Measurements from ENCODE around the gene NECTIN4. TPM values are rescaled to one million over a fixed set of nuclear protein-coding genes. Genes with fewer than 3 reads are reported as not detected.
A peak's percentile ranks its signal among the peaks of the same experiment; 100 is the strongest.

NECTIN4 gene
- total and polyA plus RNA-seq, 7 experiments from 2014 or later: not detected

- no peak for DNase-seq
- Mint-ChIP-seq H3K27me3 (no peaks in the 10 kb centered on the region), H3K36me3 (peaks cover 0 to 12% (median 0%) of the 10 kb centered on the region in 5 donors), H3K27ac (peak overlapping the region in 5 of 9 donors; percentile 10 to 76 (median 57)), H3K4me1 (peaks cover 52 to 91% (median 75%) of the 10 kb centered on the region in 7 donors), H3K9me3 (no peaks in the 10 kb centered on the region), H3K4me3 (peak overlapping the region; percentile 29 to 99 (median 94))
- no peak overlapping the region for H3K4me3 ChIP-seq (ENCODE audit: low read length)
- intact Hi-C loops (cut with micrococcal nuclease): loop anchor here in 1 of 2 donors (5.0 kb wide), 1 partner anchor 318 kb away; the partner anchor contains the start of gene LY9
- POLR2A ChIA-PET: no interaction called here
- H3K4me1 ChIP-seq (ENCODE audit: control insufficient read depth in 2 of 2, insufficient read depth in 2 of 2, low read length in 2 of 2): peaks cover 35 to 37% of the 10 kb centered on the region in 2 donors
- H3K9me3 ChIP-seq (ENCODE audit: control insufficient read depth in 2 of 3, low read length in 3 of 3): no peaks in the 10 kb centered on the region
- CTCF ChIA-PET: no interaction called here
- no peaks in the 10 kb centered on the region for H3K27me3 ChIP-seq (ENCODE audit: control insufficient read depth in 2 of 2, insufficient read depth in 2 of 2, low read length in 2 of 2)
- peaks cover 0 to 16% (median under 1%) of the 10 kb centered on the region in 3 experiments for H3K36me3 ChIP-seq (ENCODE audit: control insufficient read depth in 2 of 3, insufficient read depth in 3 of 3, low read length in 3 of 3)
- no peak for ATAC-seq
- no peak overlapping the region for H3K27ac ChIP-seq (ENCODE audit: low read depth, low read length)
These were observed 25.9 kb upstream of the NECTIN4 start for GRCh38 chr1:161115132-161115711.

DNA sequence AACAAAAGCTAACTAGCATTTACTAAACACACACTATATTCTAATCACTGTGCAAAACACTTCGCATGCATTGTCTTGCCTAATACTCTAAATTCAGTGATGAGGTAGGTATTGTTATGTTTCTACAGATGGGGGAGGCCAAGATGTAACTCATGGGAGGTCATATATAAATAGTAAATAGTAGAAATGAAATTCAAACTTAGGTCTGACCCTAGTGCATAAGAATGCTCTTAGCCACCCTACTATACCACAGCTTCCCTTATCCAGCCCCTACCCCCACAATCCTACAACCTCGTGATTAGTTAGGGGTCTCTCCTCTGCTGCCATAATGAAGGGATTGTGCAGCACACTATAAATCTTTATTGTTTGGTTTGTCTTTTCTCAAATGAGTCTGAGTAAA is 25.2 kb upstream of the NECTIN4 start:
- no peak for ATAC-seq
- Mint-ChIP-seq H3K27ac (peak overlapping the region in 2 of 9 donors; percentile 35 to 40), H3K27me3 (no peaks in the 10 kb centered on the region), H3K4me3 (peak overlapping the region in 6 of 10 donors; percentile 2 to 38 (median 12)), H3K9me3 (no peaks in the 10 kb centered on the region), H3K4me1 (peaks cover 47 to 84% (median 69%) of the 10 kb centered on the region in 7 donors), H3K36me3 (peaks cover 0 to 12% (median 0%) of the 10 kb centered on the region in 5 donors)
- DNase-seq: no peak
- POLR2A ChIA-PET: no interaction called here
- H3K4me1 ChIP-seq (ENCODE audit: control insufficient read depth in 2 of 2, insufficient read depth in 2 of 2, low read length in 2 of 2): peaks cover 30 to 35% of the 10 kb centered on the region in 2 donors
- peaks cover 0 to 14% (median 0%) of the 10 kb centered on the region in 3 experiments for H3K36me3 ChIP-seq (ENCODE audit: control insufficient read depth in 2 of 3, insufficient read depth in 3 of 3, low read length in 3 of 3)
- H3K27me3 ChIP-seq (ENCODE audit: control insufficient read depth in 2 of 2, insufficient read depth in 2 of 2, low read length in 2 of 2): no peaks in the 10 kb centered on the region
- no peak overlapping the region for H3K27ac ChIP-seq (ENCODE audit: low read depth, low read length)
- intact Hi-C loops (cut with micrococcal nuclease): no loop called here
- no peaks in the 10 kb centered on the region for H3K9me3 ChIP-seq (ENCODE audit: control insufficient read depth in 2 of 3, low read length in 3 of 3)
- no peak overlapping the region for H3K4me3 ChIP-seq (ENCODE audit: low read length)
- CTCF ChIA-PET: no interaction called here

- Histone ChIP-seq H3K27ac (ENCODE audit: low read depth, low read length) (no peak overlapping the region), H3K36me3 (ENCODE audit: control insufficient read depth in 2 of 3, insufficient read depth in 3 of 3, low read length in 3 of 3) (peaks cover 0 to 14% (median 0%) of the 10 kb centered on the region in 3 experiments), H3K4me3 (ENCODE audit: low read length) (no peak overlapping the region), H3K4me1 (ENCODE audit: control insufficient read depth in 2 of 2, insufficient read depth in 2 of 2, low read length in 2 of 2) (peaks cover 24 to 28% of the 10 kb centered on the region in 2 donors), H3K9me3 (ENCODE audit: control insufficient read depth in 2 of 3, low read length in 3 of 3) (no peaks in the 10 kb centered on the region), H3K27me3 (ENCODE audit: control insufficient read depth in 2 of 2, insufficient read depth in 2 of 2, low read length in 2 of 2) (no peaks in the 10 kb centered on the region)
- peaks cover 45 to 84% (median 68%) of the 10 kb centered on the region in 7 donors for H3K4me1 Mint-ChIP-seq
- H3K27ac Mint-ChIP-seq: peak overlapping the region in 3 of 9 donors; percentile 23 to 40 (median 35)
- POLR2A ChIA-PET: interaction anchor here (1.2 kb wide), 1 partner anchor 17 kb away, joined by 3 read pairs; no protein-coding TSS in a partner anchor
- ATAC-seq: no peak
- H3K9me3 Mint-ChIP-seq: no peaks in the 10 kb centered on the region
- DNase-seq: no peak
- peaks cover 0 to 15% (median 1%) of the 10 kb centered on the region in 5 donors for H3K36me3 Mint-ChIP-seq
- no peaks in the 10 kb centered on the region for H3K27me3 Mint-ChIP-seq
- peak overlapping the region in 3 of 10 donors; percentile 2 to 13 (median 11) for H3K4me3 Mint-ChIP-seq
- CTCF ChIA-PET: no interaction called here
- intact Hi-C loops (cut with micrococcal nuclease): no loop called here
These were observed 24.6 kb upstream of the NECTIN4 start for GRCh38 chr1:161113915-161114314.

DNA sequence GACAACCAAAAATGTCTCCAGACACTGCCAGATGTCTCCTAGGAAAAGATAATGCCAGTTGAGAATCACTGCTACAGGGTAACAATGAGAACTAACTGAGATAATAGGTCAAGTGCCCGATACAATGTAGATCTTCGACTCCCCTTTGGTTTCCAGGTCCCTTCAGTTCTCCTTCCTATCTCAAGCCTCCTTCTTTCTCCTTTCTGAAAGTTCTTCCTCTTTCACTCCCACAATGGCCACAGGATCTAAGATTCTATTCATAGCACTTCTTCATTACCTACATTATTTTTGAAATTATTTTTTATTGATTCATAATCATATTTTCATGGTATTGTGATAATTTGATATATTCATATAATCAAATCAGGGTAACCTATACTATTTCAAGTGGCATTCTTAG is 22.2 kb upstream of the NECTIN4 start:
- H3K4me1 Mint-ChIP-seq: peaks cover 40 to 66% (median 55%) of the 10 kb centered on the region in 7 donors
- no peaks in the 10 kb centered on the region for H3K9me3 Mint-ChIP-seq
- Histone ChIP-seq H3K9me3 (ENCODE audit: control insufficient read depth in 2 of 3, low read length in 3 of 3) (no peaks in the 10 kb centered on the region), H3K27ac (ENCODE audit: low read depth, low read length) (no peak overlapping the region), H3K27me3 (ENCODE audit: control insufficient read depth in 2 of 2, insufficient read depth in 2 of 2, low read length in 2 of 2) (no peaks in the 10 kb centered on the region), H3K4me1 (ENCODE audit: control insufficient read depth in 2 of 2, insufficient read depth in 2 of 2, low read length in 2 of 2) (peaks cover 8 to 12% of the 10 kb centered on the region in 2 donors), H3K4me3 (ENCODE audit: low read length) (no peak overlapping the region), H3K36me3 (ENCODE audit: control insufficient read depth in 2 of 3, insufficient read depth in 3 of 3, low read length in 3 of 3) (peaks cover 0 to 6% (median 0%) of the 10 kb centered on the region in 3 experiments)
- POLR2A ChIA-PET: interaction anchor here (0.7 to 1.4 kb wide), 7 partner anchors 17 to 80 kb away, joined by 3 to 5 read pairs (median 4); partner anchors contain the start of genes ARHGAP30, DEDD and USF1
- DNase-seq (no peak), ATAC-seq (no peak)
- peak overlapping the region in 1 of 10 donors; percentile 18 for H3K4me3 Mint-ChIP-seq
- H3K36me3 Mint-ChIP-seq: peaks cover 0 to 20% (median 5%) of the 10 kb centered on the region in 5 donors
- H3K27me3 Mint-ChIP-seq: no peaks in the 10 kb centered on the region
- intact Hi-C loops (cut with micrococcal nuclease): no loop called here
- CTCF ChIA-PET: interaction anchor here (0.6 to 1.4 kb wide), 2 partner anchors 8 to 14 kb away, joined by 4 read pairs; no protein-coding TSS in a partner anchor
- H3K27ac Mint-ChIP-seq: peak overlapping the region in 4 of 9 donors; percentile 4 to 59 (median 22)

DNA sequence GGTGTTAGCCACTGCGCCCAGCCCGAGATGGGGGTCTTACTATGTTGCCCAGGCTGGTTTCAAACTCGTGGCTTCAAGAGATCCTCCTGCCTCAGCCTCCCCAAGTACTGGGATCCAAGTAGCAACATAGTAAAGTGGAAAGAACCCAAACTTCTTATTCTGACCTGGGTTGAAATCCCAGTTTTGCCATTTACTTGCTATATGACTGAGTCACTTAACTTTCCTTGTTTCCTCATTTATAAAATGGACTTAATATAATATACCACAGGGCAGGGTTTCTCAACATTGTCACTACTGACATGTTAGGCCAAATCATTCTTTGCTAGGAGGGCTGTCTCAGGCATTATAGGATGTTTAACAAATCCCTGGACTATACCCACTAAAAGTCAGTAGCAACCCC is 21.8 kb upstream of the NECTIN4 start:
- no peak overlapping the region for H3K4me3 Mint-ChIP-seq
- DNase-seq (no peak), ATAC-seq (no peak)
- peaks cover 40 to 66% (median 55%) of the 10 kb centered on the region in 7 donors for H3K4me1 Mint-ChIP-seq
- Histone ChIP-seq H3K27me3 (ENCODE audit: control insufficient read depth in 2 of 2, insufficient read depth in 2 of 2, low read length in 2 of 2) (no peaks in the 10 kb centered on the region), H3K4me3 (ENCODE audit: low read length) (no peak overlapping the region), H3K27ac (ENCODE audit: low read depth, low read length) (no peak overlapping the region), H3K4me1 (ENCODE audit: control insufficient read depth in 2 of 2, insufficient read depth in 2 of 2, low read length in 2 of 2) (peaks cover 4 to 8% of the 10 kb centered on the region in 2 donors), H3K9me3 (ENCODE audit: control insufficient read depth in 2 of 3, low read length in 3 of 3) (no peaks in the 10 kb centered on the region), H3K36me3 (ENCODE audit: control insufficient read depth in 2 of 3, insufficient read depth in 3 of 3, low read length in 3 of 3) (peaks cover 0 to 6% (median 0%) of the 10 kb centered on the region in 3 experiments)
- ChIA-PET POLR2A (interaction anchor here (0.9 to 1.4 kb wide), 3 partner anchors 20 to 42 kb away, joined by 3 to 4 read pairs (median 3); partner anchors contain the start of genes ARHGAP30 and DEDD), CTCF (interaction anchor here (1.4 kb wide), 1 partner anchor 14 kb away, joined by 4 read pairs; no protein-coding TSS in a partner anchor)
- peaks cover 0 to 24% (median 5%) of the 10 kb centered on the region in 5 donors for H3K36me3 Mint-ChIP-seq
- intact Hi-C loops (cut with micrococcal nuclease): no loop called here
- H3K9me3 Mint-ChIP-seq: peaks cover 0 to 2% (median 0%) of the 10 kb centered on the region in 11 donors
- H3K27me3 Mint-ChIP-seq: no peaks in the 10 kb centered on the region
- peak overlapping the region in 4 of 9 donors; percentile 4 to 32 (median 18) for H3K27ac Mint-ChIP-seq

DNA sequence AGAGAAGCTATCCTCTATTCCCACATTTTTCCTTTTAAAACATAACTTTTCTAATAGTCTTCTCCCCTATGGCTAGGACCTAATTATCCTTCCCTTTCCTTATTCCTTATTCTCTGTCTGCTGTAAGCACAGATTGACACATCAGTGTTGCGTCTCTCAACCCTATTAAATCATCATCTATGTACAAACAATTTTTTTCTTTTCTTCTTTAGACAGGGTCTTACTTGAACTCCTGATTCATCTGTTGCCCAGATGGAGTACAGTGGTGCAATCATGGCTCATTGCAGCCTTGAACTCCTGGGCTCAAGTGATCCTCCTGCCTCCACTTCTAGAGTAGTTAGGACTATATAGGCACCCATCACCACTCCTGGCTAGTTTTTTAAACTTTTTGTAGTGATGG is 17.1 kb upstream of the NECTIN4 start:
- intact Hi-C loops (cut with micrococcal nuclease): no loop called here

More for the DNA sequence above, 17.1 kb upstream of the NECTIN4 start:
- ChIA-PET CTCF (interaction anchor here (0.7 to 1.1 kb wide), 2 partner anchors 9 to 150 kb away, joined by 3 read pairs; no protein-coding TSS in a partner anchor), POLR2A (interaction anchor here (0.6 to 1.0 kb wide), 2 partner anchors 61 to 236 kb away, joined by 3 to 5 read pairs; partner anchors contain the start of gene USF1)
- H3K36me3 ChIP-seq (ENCODE audit: control insufficient read depth in 2 of 3, insufficient read depth in 3 of 3, low read length in 3 of 3): peaks cover 0 to 14% (median 4%) of the 10 kb centered on the region in 3 experiments
- no peaks in the 10 kb centered on the region for H3K4me1 ChIP-seq (ENCODE audit: control insufficient read depth in 2 of 2, insufficient read depth in 2 of 2, low read length in 2 of 2)
- DNase-seq (no peak), ATAC-seq (no peak)
- no peaks in the 10 kb centered on the region for H3K27me3 Mint-ChIP-seq
- H3K27me3 ChIP-seq (ENCODE audit: control insufficient read depth in 2 of 2, insufficient read depth in 2 of 2, low read length in 2 of 2): no peaks in the 10 kb centered on the region
- no peak overlapping the region for H3K27ac ChIP-seq (ENCODE audit: low read depth, low read length)
- H3K27ac Mint-ChIP-seq: peak overlapping the region in 3 of 9 donors; percentile 8 to 43 (median 23)
- peaks cover 0 to 2% (median 0%) of the 10 kb centered on the region in 11 donors for H3K9me3 Mint-ChIP-seq
- H3K4me3 Mint-ChIP-seq: no peak overlapping the region
- H3K4me3 ChIP-seq (ENCODE audit: low read length): no peak overlapping the region
- H3K36me3 Mint-ChIP-seq: peaks cover 0 to 24% (median 5%) of the 10 kb centered on the region in 5 donors
- no peaks in the 10 kb centered on the region for H3K9me3 ChIP-seq (ENCODE audit: control insufficient read depth in 2 of 3, low read length in 3 of 3)
- H3K4me1 Mint-ChIP-seq: peaks cover 21 to 34% (median 25%) of the 10 kb centered on the region in 7 donors
